Stimulated activated CD4-positive, alpha-beta T cell treated with anti-CD3 and anti-CD28 coated beads, TNF-alpha, amount 100 ng/mL, for 4 hours (primary cell): ENCODE measurements around the gene STAM2.
"Not testable (repeated sequence)": the region's sequence is repeated elsewhere in the genome, so short reads cannot be mapped to it uniquely, and the experiment has no call there.

Experiments
- DNase-seq, 3 experiments: peaks; one replicate each; pipeline ENCODE4 v3.0.0-alpha.2; 2020; ENCODE audit warnings: low read depth in 3 of 3

Gene STAM2

GRCh38 chr2:152172201-152172785 is 3.3 kb downstream of the STAM2 start:
- DNase-seq: not testable (repeated sequence)

GRCh38 chr2:152171718-152172117 is 3.8 kb downstream of the STAM2 start:
- DNase-seq: no peak

- DNase-seq: not testable (repeated sequence)
Observed at GRCh38 chr2:152169158-152169557, 6.4 kb downstream of the STAM2 start.

GRCh38 chr2:152167470-152167869 is 8.1 kb downstream of the STAM2 start:
- DNase-seq: not testable (repeated sequence)

GRCh38 chr2:152167065-152167464 is 8.5 kb downstream of the STAM2 start:
- DNase-seq: no peak

- DNase-seq: no peak
Observed at GRCh38 chr2:152166633-152167032, 8.9 kb downstream of the STAM2 start.

GRCh38 chr2:152165780-152166179 is 9.8 kb downstream of the STAM2 start:
- DNase-seq: no peak

GRCh38 chr2:152165306-152165705 is 10.3 kb downstream of the STAM2 start:
- DNase-seq: no peak

GRCh38 chr2:152163669-152164068 is 11.9 kb downstream of the STAM2 start:
- not testable (repeated sequence) for DNase-seq

- no peak for DNase-seq
Observed at GRCh38 chr2:152162141-152162540, 13.4 kb downstream of the STAM2 start.

GRCh38 chr2:152161598-152161997 is 14.0 kb downstream of the STAM2 start:
- no peak for DNase-seq

GRCh38 chr2:152160378-152160777 is 15.2 kb downstream of the STAM2 start:
- DNase-seq: not testable (repeated sequence)

- DNase-seq: no peak
Observed at GRCh38 chr2:152157253-152157652, 18.3 kb downstream of the STAM2 start.

GRCh38 chr2:152155209-152155608 is 20.4 kb downstream of the STAM2 start:
- DNase-seq: no peak

- no peak for DNase-seq
Observed at GRCh38 chr2:152154462-152154861, 21.1 kb downstream of the STAM2 start.

GRCh38 chr2:152134488-152135280 is 40.9 kb downstream of the STAM2 start:
- no peak for DNase-seq

- no peak for DNase-seq
Observed at GRCh38 chr2:152132306-152132705, 43.3 kb downstream of the STAM2 start.

GRCh38 chr2:152127628-152128027 is 47.9 kb downstream of the STAM2 start:
- DNase-seq: no peak

GRCh38 chr2:152126664-152127063 is 48.9 kb downstream of the STAM2 start:
- no peak for DNase-seq

- no peak for DNase-seq
Observed at GRCh38 chr2:152122161-152122560, 53.4 kb downstream of the STAM2 start.

GRCh38 chr2:152120430-152120829 is 55.1 kb downstream of the STAM2 start:
- no peak for DNase-seq

- DNase-seq: no peak
Observed at GRCh38 chr2:152115952-152116351, 59.6 kb downstream of the STAM2 start.

GRCh38 chr2:152114366-152114765 is 61.2 kb downstream of the STAM2 start:
- no peak for DNase-seq
